ENCODE results near the gene ADORA2A. TPM values are rescaled to one million over a fixed set of nuclear protein-coding genes. Genes with fewer than 3 reads are reported as not detected.

ADORA2A gene
- total and polyA plus RNA-seq, 2 of the 13 experiments (the other 11 are each of a cell fraction or from before 2014, with no cell fraction given) = 3.3 to 5.0 TPM

DNA sequence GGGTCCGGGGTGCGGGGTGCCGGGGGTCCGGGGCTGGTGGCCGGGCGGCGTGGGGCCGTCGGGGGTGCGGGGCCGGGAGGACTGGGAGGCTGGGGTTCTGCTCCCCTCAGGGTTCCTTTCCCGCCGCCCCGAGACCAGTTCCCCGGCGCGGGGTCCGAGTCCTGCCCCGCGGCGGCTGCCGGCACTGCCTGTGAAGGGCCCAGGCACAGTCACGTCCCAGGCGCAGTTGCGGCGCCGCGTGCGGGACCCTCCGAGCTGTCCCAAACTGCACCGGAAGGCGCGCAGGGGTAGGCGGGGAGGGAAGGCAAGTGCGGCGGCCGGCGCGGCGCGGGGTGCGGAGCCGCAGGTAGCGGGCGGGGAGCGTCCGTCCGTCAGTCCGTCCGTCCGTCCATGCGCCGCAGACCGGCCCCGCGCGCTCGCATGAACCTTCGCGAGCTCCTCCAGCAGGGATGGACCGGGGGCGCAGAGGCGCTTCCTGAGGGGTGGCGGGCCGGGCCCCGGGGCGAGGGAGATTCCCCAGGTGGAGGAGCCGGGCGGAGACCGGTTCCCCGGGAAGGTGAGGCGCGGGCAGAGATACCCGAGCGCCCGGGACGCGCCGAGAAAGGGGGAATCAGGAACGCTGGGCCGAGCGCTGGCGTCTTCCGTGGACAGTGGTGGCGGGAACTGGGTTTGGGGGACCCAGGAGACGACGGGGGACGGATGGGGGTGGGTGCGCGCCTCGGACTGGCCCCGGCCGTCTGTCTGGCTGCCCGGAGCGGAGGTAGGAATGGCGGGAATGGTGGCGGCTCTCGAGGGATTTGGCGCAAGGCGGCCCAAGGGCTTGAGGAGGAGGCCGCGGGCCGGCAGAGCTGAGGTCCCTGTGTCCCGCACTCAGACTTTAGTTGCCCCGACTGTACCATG lies 3.1 kb upstream of the ADORA2A start (continued):
- TF ChIP-seq NR3C1 (CRISPR knock-in tag; IDR thresholded peaks at IDR 0.05) = no peak
- no peak for TF ChIP-seq ZNF749 (CRISPR knock-in tag; IDR thresholded peaks at IDR 0.05; ENCODE audit: borderline replicate concordance)
- TF ChIP-seq, protein P1, sequence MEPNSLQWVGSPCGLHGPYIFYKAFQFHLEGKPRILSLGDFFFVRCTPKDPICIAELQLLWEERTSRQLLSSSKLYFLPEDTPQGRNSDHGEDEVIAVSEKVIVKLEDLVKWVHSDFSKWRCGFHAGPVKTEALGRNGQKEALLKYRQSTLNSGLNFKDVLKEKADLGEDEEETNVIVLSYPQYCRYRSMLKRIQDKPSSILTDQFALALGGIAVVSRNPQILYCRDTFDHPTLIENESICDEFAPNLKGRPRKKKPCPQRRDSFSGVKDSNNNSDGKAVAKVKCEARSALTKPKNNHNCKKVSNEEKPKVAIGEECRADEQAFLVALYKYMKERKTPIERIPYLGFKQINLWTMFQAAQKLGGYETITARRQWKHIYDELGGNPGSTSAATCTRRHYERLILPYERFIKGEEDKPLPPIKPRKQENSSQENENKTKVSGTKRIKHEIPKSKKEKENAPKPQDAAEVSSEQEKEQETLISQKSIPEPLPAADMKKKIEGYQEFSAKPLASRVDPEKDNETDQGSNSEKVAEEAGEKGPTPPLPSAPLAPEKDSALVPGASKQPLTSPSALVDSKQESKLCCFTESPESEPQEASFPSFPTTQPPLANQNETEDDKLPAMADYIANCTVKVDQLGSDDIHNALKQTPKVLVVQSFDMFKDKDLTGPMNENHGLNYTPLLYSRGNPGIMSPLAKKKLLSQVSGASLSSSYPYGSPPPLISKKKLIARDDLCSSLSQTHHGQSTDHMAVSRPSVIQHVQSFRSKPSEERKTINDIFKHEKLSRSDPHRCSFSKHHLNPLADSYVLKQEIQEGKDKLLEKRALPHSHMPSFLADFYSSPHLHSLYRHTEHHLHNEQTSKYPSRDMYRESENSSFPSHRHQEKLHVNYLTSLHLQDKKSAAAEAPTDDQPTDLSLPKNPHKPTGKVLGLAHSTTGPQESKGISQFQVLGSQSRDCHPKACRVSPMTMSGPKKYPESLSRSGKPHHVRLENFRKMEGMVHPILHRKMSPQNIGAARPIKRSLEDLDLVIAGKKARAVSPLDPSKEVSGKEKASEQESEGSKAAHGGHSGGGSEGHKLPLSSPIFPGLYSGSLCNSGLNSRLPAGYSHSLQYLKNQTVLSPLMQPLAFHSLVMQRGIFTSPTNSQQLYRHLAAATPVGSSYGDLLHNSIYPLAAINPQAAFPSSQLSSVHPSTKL (CRISPR knock-in tag; IDR thresholded peaks at IDR 0.05) = no peak
- TF ChIP-seq HOXA3 (CRISPR knock-in tag; IDR thresholded peaks at IDR 0.05) = no peak
- TF ChIP-seq, protein P2, sequence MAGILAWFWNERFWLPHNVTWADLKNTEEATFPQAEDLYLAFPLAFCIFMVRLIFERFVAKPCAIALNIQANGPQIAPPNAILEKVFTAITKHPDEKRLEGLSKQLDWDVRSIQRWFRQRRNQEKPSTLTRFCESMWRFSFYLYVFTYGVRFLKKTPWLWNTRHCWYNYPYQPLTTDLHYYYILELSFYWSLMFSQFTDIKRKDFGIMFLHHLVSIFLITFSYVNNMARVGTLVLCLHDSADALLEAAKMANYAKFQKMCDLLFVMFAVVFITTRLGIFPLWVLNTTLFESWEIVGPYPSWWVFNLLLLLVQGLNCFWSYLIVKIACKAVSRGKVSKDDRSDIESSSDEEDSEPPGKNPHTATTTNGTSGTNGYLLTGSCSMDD (CRISPR knock-in tag; IDR thresholded peaks at IDR 0.05) = no peak
- no peak for TF ChIP-seq KDM5B (CRISPR knock-in tag; IDR thresholded peaks at IDR 0.05; ENCODE audit: borderline replicate concordance)
- TF ChIP-seq, protein P3, sequence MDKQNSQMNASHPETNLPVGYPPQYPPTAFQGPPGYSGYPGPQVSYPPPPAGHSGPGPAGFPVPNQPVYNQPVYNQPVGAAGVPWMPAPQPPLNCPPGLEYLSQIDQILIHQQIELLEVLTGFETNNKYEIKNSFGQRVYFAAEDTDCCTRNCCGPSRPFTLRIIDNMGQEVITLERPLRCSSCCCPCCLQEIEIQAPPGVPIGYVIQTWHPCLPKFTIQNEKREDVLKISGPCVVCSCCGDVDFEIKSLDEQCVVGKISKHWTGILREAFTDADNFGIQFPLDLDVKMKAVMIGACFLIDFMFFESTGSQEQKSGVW (CRISPR knock-in tag; IDR thresholded peaks at IDR 0.05; ENCODE audit: borderline replicate concordance) = no peak
- no peak for TF ChIP-seq ZBTB21 (CRISPR knock-in tag; IDR thresholded peaks at IDR 0.05)
- TF ChIP-seq PTBP1 (IDR thresholded peaks at IDR 0.05; ENCODE audit: low read depth, low read length, poor library complexity, severe bottlenecking) = no peak
- peak; percentile 55; the same call in 1 of the 2 replicates for TF ChIP-seq ZNF772 (CRISPR knock-in tag; IDR thresholded peaks at IDR 0.05)
- TF ChIP-seq, protein P4, sequence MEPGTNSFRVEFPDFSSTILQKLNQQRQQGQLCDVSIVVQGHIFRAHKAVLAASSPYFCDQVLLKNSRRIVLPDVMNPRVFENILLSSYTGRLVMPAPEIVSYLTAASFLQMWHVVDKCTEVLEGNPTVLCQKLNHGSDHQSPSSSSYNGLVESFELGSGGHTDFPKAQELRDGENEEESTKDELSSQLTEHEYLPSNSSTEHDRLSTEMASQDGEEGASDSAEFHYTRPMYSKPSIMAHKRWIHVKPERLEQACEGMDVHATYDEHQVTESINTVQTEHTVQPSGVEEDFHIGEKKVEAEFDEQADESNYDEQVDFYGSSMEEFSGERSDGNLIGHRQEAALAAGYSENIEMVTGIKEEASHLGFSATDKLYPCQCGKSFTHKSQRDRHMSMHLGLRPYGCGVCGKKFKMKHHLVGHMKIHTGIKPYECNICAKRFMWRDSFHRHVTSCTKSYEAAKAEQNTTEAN (CRISPR knock-in tag; conservative IDR thresholded peaks at IDR 0.05) = no peak
- no peak for TF ChIP-seq ZNF644 (CRISPR knock-in tag; IDR thresholded peaks at IDR 0.05; ENCODE audit: low read depth)

All from HepG2 (cell line).